Right atrium auricular region (tissue), 2 donors: ENCODE data around the gene KHDC1L. TPM values are rescaled to one million over a fixed set of nuclear protein-coding genes. Genes with fewer than 3 reads are reported as not detected.
"Not testable (repeated sequence)": the region's sequence is repeated elsewhere in the genome, so short reads cannot be mapped to it uniquely, and the experiment has no call there.

Source experiments
- DNase-seq: peaks from one replicate; pipeline ENCODE4 v3.0.0-alpha.2; 2019; ENCODE audit warnings: low spot score
- H3K27ac ChIP-seq, 2 donors: fragments of 200-600 bp; sonication (generic); 1 replicate in 1 of 2; 2 replicates in 1 of 2; pipeline ENCODE4 v1.5.1; 2016 to 2019
- H3K27me3 ChIP-seq, 2 donors: fragments of 200-600 bp; sonication (generic); one replicate each; pipeline versions ENCODE4 v1.5.1 to v1.6.0; 2017 to 2019
- H3K36me3 ChIP-seq: fragments of 200-600 bp; sonication (generic); one replicate; pipeline ENCODE4 v1.5.1; 2016
- H3K4me1 ChIP-seq, 2 donors: fragments of 200-600 bp; sonication (generic); one replicate each; pipeline versions ENCODE4 v1.5.1 to v1.6.0; 2017 to 2019
- H3K4me3 ChIP-seq, 2 donors: fragments of 200-600 bp; sonication (generic); 1 replicate in 1 of 2; 2 replicates in 1 of 2; pipeline ENCODE4 v1.5.1; 2017 to 2019; ENCODE audit warnings: mild to moderate bottlenecking in 1 of 2, moderate library complexity in 1 of 2
- H3K9me3 ChIP-seq, 2 donors: fragments of 200-600 bp; sonication (generic); one replicate each; pipeline ENCODE4 v1.5.1; 2019
- total RNA-seq, 2 donors: library from RNA; depleted of rRNA; stranded (reverse); fragments of >200 nt; gene quantifications; one replicate each; pipeline ENCODE4 v1.1.0, GENCODE V29; 2016
- TF ChIP-seq, protein P1 (sequence below), 2 donors: fragments of 200-600 bp; sonication (generic); IDR thresholded peaks; one replicate each; pipeline ENCODE4 v1.5.1; 2019; ENCODE audit warnings: antibody characterized with exemption in 2 of 2

KHDC1L gene
- total RNA-seq, 2 donors from 2014 or later = not detected

DNA sequence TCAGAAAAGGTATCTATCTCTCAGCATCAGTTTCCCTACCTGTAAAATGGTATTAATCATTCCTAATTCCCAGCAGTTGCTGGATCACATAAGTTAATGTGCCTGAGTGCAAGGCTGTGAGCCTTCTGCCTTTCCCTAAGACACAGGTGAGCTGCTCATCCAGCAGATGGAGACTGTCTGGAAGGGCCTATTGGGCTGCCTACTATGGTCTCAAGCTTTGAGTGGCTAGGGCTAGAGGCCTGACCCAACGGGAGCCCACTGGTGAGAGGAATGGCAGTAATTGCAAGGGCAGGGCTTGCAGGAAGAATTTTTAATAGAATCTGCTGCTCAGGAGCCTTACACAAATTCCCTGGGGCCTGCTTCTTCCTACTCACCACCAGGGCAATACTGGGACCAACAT lies 33.4 kb upstream of the KHDC1L start:
- H3K9me3 ChIP-seq = no peaks in the 10 kb centered on the region
- H3K27ac ChIP-seq = no peak overlapping the region
- H3K36me3 ChIP-seq = no peaks in the 10 kb centered on the region
- no peak overlapping the region for H3K4me3 ChIP-seq
- TF ChIP-seq, protein P1, sequence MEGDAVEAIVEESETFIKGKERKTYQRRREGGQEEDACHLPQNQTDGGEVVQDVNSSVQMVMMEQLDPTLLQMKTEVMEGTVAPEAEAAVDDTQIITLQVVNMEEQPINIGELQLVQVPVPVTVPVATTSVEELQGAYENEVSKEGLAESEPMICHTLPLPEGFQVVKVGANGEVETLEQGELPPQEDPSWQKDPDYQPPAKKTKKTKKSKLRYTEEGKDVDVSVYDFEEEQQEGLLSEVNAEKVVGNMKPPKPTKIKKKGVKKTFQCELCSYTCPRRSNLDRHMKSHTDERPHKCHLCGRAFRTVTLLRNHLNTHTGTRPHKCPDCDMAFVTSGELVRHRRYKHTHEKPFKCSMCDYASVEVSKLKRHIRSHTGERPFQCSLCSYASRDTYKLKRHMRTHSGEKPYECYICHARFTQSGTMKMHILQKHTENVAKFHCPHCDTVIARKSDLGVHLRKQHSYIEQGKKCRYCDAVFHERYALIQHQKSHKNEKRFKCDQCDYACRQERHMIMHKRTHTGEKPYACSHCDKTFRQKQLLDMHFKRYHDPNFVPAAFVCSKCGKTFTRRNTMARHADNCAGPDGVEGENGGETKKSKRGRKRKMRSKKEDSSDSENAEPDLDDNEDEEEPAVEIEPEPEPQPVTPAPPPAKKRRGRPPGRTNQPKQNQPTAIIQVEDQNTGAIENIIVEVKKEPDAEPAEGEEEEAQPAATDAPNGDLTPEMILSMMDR (IDR thresholded peaks at IDR 0.05) = no peak
- no peaks in the 10 kb centered on the region for H3K27me3 ChIP-seq
- no peak for DNase-seq
- peaks cover 0 to 5% of the 10 kb centered on the region in 2 donors for H3K4me1 ChIP-seq

DNA sequence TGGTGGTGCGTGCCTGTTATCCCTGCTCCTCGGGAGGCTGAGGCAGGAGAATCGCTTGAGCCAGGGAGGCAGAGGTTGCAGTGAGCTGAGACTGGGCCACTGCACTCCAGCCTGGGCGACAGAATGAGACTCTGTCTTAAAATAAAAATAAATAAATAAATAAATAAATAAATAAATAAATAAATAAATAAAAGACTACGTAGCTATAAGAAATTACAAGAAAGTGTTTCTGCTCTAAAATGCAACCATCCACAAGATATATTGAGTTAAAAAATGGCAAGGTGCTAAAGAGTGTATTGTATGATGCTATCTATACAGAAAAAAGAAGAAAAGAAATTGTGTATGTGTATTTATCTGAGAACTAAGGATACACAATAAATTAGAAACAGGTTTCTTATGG lies 29.0 kb upstream of the KHDC1L start:
- H3K27me3 ChIP-seq, H3K9me3 ChIP-seq, H3K4me1 ChIP-seq, H3K27ac ChIP-seq, DNase-seq, H3K4me3 ChIP-seq, H3K36me3 ChIP-seq: not testable (repeated sequence)

DNA sequence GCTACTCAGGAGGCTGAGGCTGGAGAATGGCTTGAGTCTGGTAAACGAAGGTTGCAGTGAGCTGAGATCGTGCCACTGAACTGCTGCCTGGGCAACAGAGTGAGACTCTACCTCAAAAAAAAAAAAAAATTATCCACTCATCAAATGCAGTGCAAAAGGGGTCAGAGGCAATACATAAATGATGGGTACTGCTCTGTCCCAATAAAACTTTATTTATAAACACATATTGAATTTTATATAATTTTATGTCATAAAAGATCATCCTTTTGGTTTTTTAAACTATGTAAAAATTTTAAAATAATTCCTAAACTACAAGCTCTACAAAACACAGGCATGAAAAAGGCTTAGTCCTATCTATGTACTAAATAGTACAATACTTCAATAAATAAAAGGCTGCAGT lies 27.4 kb upstream of the KHDC1L start:
- H3K4me3 ChIP-seq = no peak overlapping the region
- no peak for DNase-seq
- no peak overlapping the region for H3K27ac ChIP-seq
- TF ChIP-seq, protein P1 (IDR thresholded peaks at IDR 0.05) = no peak
- no peaks in the 10 kb centered on the region for H3K27me3 ChIP-seq
- H3K36me3 ChIP-seq = no peaks in the 10 kb centered on the region
- H3K4me1 ChIP-seq = no peaks in the 10 kb centered on the region
- H3K9me3 ChIP-seq = no peaks in the 10 kb centered on the region

DNA sequence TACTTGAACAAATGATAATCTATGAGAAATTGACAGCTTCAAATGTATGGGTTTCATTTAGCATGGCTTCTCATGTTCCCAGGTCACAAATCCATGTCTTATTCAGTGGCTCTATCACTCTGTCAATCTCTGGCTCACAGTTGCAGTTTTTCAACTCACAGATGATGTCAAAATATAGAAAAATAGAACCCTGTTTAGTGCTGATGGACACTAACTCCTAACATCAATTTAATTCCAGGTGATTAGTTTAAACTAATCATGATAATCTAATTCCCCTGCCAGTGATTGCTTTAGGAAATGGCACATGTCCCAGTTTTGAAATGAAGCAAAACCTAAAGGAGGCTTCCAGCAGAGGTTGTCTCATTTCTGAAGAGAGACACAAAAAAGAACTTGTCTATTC lies 24.7 kb upstream of the KHDC1L start:
- H3K4me3 ChIP-seq = no peak overlapping the region
- no peak overlapping the region for H3K27ac ChIP-seq
- no peaks in the 10 kb centered on the region for H3K9me3 ChIP-seq
- DNase-seq = no peak
- H3K27me3 ChIP-seq = no peaks in the 10 kb centered on the region
- TF ChIP-seq, protein P1 (IDR thresholded peaks at IDR 0.05) = no peak
- no peaks in the 10 kb centered on the region for H3K36me3 ChIP-seq
- no peaks in the 10 kb centered on the region for H3K4me1 ChIP-seq

DNA sequence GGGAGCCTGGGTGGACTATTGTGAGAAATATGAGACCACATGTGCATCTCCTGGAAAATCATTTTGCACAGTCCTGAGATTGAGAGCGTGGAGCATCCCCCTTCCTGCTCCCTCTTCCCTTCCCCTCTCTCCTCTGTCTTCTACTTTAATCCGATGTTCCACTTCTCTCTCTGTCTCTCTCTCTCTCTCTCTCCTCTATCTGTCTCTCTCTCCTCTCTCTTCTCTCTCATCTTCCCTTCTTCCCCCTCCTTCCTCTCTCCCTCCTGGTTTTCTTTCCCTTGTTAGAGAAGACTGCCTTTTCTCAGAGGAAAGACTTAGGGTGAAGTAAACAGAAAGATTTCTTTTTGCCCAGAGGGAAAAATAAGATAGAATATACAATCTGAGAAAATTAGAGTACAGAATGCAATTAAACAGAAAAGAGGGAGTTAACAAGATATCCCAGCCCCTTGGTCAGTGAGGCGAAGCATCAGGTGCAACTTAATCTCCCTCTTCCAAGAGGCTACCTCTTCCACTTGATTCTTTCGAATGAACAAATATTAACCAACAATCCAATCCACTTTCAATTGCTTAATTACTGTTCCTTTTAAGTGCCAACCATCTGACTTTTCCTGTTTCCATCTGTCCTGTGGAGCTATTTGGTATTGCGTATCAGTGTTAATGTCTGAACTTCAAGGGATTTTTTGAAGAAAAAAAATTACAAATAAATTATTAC lies 23.1 kb upstream of the KHDC1L start:
- Histone ChIP-seq H3K36me3 (no peaks in the 10 kb centered on the region), H3K4me3 (no peak overlapping the region), H3K4me1 (no peaks in the 10 kb centered on the region), H3K9me3 (no peaks in the 10 kb centered on the region), H3K27ac (no peak overlapping the region), H3K27me3 (no peaks in the 10 kb centered on the region)
- TF ChIP-seq, protein P1 (IDR thresholded peaks at IDR 0.05) = no peak
- no peak for DNase-seq

DNA sequence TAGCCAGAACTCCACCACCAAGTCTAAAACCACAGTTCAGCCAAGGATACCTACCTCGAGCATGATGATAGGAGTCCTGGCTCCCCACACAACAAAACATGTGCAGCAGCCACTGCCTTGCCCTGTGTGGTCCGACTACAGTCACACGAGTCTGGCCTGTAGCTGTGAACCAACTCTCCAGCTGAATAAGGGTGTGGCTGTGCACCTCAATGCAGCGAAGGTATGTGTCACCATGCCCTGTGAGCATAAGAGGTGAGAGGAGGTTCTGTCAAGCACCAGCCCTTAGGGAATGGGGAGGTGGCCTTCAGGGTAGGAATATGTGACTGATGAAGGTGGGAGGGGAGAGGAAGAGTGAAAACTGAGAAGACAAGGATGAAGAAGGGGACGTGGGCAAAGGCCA lies 16.7 kb upstream of the KHDC1L start:
- H3K4me3 ChIP-seq = no peak overlapping the region
- H3K9me3 ChIP-seq = no peaks in the 10 kb centered on the region
- H3K4me1 ChIP-seq = no peaks in the 10 kb centered on the region
- no peaks in the 10 kb centered on the region for H3K27me3 ChIP-seq
- no peak overlapping the region for H3K27ac ChIP-seq
- no peak for DNase-seq
- TF ChIP-seq, protein P1 (IDR thresholded peaks at IDR 0.05) = no peak
- H3K36me3 ChIP-seq = no peaks in the 10 kb centered on the region
